ENCODE results near the gene NFIB. TPM values are rescaled to one million over a fixed set of nuclear protein-coding genes. Genes with fewer than 3 reads are reported as not detected.

NFIB gene
- total RNA-seq, 2 experiments from 2014 or later, result not detected

DNA sequence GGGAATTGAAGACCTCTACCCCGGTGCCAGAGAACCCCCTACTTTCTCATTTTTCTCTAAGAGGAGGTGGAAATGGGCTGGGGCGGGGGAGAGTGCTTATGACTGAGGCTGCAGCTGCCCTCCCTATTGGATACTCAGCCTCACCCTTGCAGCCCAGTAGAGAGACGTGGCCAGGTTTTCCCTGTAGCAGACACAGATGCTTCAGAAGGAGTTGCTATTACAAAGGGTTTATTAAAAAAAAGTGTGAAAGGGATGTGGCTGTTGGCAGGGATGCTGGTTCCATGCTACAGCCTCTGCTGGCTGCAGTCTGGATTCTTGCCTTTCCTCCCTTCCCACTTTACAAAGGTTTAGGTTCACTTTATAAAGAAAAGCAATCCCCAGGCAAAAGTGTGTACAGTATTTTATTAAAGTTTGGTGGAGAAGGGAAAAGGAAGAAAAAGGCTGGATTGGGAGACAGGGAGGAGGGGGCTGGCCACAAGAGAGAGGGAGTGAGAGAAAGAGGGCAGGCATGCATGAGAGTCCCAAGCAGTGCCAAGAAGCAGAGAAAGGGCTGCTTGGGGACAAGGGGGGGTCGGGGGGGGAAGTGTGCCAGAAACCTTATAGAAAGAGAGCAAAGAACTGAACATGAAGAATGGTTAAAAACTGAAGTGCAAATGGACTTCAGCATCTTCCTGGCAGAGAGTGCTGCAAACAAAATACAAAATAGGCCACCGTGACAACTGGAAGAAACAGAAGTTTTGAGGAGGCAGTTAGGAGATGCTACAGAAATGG, 29.5 kb upstream of the NFIB start:
- CTCF ChIA-PET, result no interaction called here
- H3K36me3 Mint-ChIP-seq (ENCODE audit: low read depth), result no peaks in the 10 kb centered on the region
- H3K27me3 Mint-ChIP-seq (ENCODE audit: low read depth), result peaks cover 55% of the 10 kb centered on the region
- H3K4me1 Mint-ChIP-seq (ENCODE audit: low read depth), result peaks cover 7% of the 10 kb centered on the region
- intact Hi-C loops (cut with micrococcal nuclease), result no loop called here
- no peak for DNase-seq
- H3K4me3 Mint-ChIP-seq, result no peak overlapping the region
- no peaks in the 10 kb centered on the region for H3K9me3 Mint-ChIP-seq
- no peak overlapping the region for H3K27ac Mint-ChIP-seq

GRCh38 chr9:14342736-14343135, 28.8 kb upstream of the NFIB start:
- Mint-ChIP-seq H3K27ac (no peak overlapping the region), H3K4me1 (ENCODE audit: low read depth) (peaks cover 7% of the 10 kb centered on the region), H3K9me3 (no peaks in the 10 kb centered on the region), H3K4me3 (no peak overlapping the region), H3K27me3 (ENCODE audit: low read depth) (peaks cover 48% of the 10 kb centered on the region), H3K36me3 (ENCODE audit: low read depth) (no peaks in the 10 kb centered on the region)
- no peak for DNase-seq
- CTCF ChIA-PET, result no interaction called here
- intact Hi-C loops (cut with micrococcal nuclease), result no loop called here

- H3K4me1 Mint-ChIP-seq (ENCODE audit: low read depth), result peaks cover 4% of the 10 kb centered on the region
- intact Hi-C loops (cut with micrococcal nuclease), result no loop called here
- H3K27ac Mint-ChIP-seq, result no peak overlapping the region
- H3K4me3 Mint-ChIP-seq, result no peak overlapping the region
- DNase-seq, result no peak
- H3K36me3 Mint-ChIP-seq (ENCODE audit: low read depth), result no peaks in the 10 kb centered on the region
- CTCF ChIA-PET, result interaction anchor here (0.7 to 1.0 kb wide), 3 partner anchors 12 to 564 kb away, joined by 3 to 6 read pairs (median 3); no protein-coding TSS in a partner anchor
- no peaks in the 10 kb centered on the region for H3K9me3 Mint-ChIP-seq
- peaks cover 42% of the 10 kb centered on the region for H3K27me3 Mint-ChIP-seq (ENCODE audit: low read depth)
These were observed 27.6 kb upstream of the NFIB start for GRCh38 chr9:14341437-14342122.

GRCh38 chr9:14340994-14341393, 27.1 kb upstream of the NFIB start:
- peaks cover 37% of the 10 kb centered on the region for H3K27me3 Mint-ChIP-seq (ENCODE audit: low read depth)
- DNase-seq, result no peak
- H3K4me3 Mint-ChIP-seq, result no peak overlapping the region
- no peaks in the 10 kb centered on the region for H3K9me3 Mint-ChIP-seq
- H3K4me1 Mint-ChIP-seq (ENCODE audit: low read depth), result no peaks in the 10 kb centered on the region
- no peak overlapping the region for H3K27ac Mint-ChIP-seq
- intact Hi-C loops (cut with micrococcal nuclease), result no loop called here
- H3K36me3 Mint-ChIP-seq (ENCODE audit: low read depth), result no peaks in the 10 kb centered on the region
- CTCF ChIA-PET, result interaction anchor here (0.7 to 1.0 kb wide), 2 partner anchors 12 to 432 kb away, joined by 3 read pairs; no protein-coding TSS in a partner anchor

DNA sequence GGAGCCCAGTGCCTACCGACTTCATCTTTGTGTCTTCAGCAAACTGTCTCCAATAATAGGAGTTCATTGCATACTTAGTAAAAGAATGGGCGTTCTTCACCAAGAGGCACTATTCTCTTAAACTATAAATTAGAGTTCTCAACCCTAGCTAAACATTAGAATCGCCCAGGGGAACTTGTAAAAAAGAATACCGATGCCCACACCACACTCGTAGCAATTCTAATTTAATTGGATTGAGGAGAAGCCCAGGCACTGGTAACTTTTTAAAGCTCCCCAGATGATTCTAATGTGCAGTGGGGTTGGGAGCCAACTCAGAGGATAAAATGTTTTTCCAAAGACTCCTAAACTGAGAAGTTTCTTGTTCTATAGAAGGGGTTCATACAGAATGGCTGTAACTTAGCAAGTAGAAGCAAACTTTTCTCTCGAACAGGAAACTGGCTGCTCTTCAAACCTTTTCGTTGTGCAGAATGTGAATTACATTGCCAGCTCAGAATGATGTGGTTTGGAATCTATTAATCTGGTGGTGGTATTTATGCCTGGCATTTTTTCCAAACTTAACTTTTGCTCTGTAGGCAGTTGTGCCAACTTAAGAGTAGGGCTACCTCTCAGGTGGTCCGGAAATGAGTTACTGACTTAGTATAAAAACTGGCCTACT, 26.4 kb upstream of the NFIB start:
- no peaks in the 10 kb centered on the region for H3K36me3 Mint-ChIP-seq (ENCODE audit: low read depth)
- CTCF ChIA-PET, result interaction anchor here (0.7 to 0.9 kb wide), 2 partner anchors 17 to 431 kb away, joined by 3 read pairs; no protein-coding TSS in a partner anchor
- DNase-seq, result no peak
- no peak overlapping the region for H3K4me3 Mint-ChIP-seq
- H3K9me3 Mint-ChIP-seq, result no peaks in the 10 kb centered on the region
- no peak overlapping the region for H3K27ac Mint-ChIP-seq
- intact Hi-C loops (cut with micrococcal nuclease), result no loop called here
- H3K4me1 Mint-ChIP-seq (ENCODE audit: low read depth), result no peaks in the 10 kb centered on the region
- H3K27me3 Mint-ChIP-seq (ENCODE audit: low read depth), result peaks cover 33% of the 10 kb centered on the region

DNA sequence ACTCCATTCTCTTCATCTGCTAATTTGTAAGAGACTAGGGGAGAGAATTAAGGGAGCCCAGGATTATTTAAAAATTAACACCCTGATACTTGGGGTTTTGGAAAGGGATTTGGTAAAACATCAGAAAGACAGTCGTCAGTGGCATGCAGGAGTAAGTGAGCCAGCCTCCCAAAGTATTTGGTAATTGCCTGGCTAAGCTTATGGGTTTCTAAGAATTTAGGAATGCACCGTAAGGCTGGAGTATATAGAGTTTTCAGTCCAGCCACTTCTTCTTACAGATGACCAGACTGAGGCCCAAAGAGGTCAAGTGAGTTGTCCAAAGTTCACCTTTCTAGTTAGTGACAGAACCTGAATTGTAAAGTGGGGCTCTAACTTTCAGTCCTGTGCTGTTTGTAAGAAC, 25.8 kb upstream of the NFIB start:
- Mint-ChIP-seq H3K4me3 (no peak overlapping the region), H3K9me3 (no peaks in the 10 kb centered on the region), H3K36me3 (ENCODE audit: low read depth) (no peaks in the 10 kb centered on the region), H3K27me3 (ENCODE audit: low read depth) (peaks cover 33% of the 10 kb centered on the region), H3K27ac (no peak overlapping the region), H3K4me1 (ENCODE audit: low read depth) (no peaks in the 10 kb centered on the region)
- intact Hi-C loops (cut with micrococcal nuclease), result no loop called here
- no peak for DNase-seq
- CTCF ChIA-PET, result interaction anchor here (0.9 kb wide), 1 partner anchor 16 kb away, joined by 3 read pairs; no protein-coding TSS in a partner anchor

GRCh38 chr9:14337615-14338014, 23.7 kb upstream of the NFIB start:
- peaks cover 38% of the 10 kb centered on the region for H3K27me3 Mint-ChIP-seq (ENCODE audit: low read depth)
- no peaks in the 10 kb centered on the region for H3K4me1 Mint-ChIP-seq (ENCODE audit: low read depth)
- no peak overlapping the region for H3K4me3 Mint-ChIP-seq
- H3K36me3 Mint-ChIP-seq (ENCODE audit: low read depth), result no peaks in the 10 kb centered on the region
- intact Hi-C loops (cut with micrococcal nuclease), result no loop called here
- H3K27ac Mint-ChIP-seq, result no peak overlapping the region
- no peaks in the 10 kb centered on the region for H3K9me3 Mint-ChIP-seq
- CTCF ChIA-PET, result no interaction called here
- DNase-seq, result no peak

DNA sequence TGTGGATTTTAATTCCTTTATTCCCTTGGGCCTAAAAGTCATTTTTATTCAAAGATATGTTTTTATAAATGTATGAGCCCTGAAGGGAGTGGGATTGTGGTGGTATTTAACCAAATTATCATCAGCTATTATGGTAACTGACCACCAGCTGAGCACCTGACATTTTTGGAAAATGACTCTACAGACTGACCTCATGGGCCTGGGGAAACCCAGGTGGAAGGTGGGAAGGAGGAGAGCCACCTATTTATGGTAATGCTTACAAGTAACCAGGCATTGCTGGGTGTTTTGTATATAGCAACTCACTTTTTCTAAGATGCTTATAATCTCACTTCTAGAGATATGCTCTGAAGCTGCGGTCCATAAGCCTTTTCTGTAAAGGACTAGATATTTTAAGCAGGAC, 22.3 kb upstream of the NFIB start:
- H3K9me3 Mint-ChIP-seq, result no peaks in the 10 kb centered on the region
- H3K36me3 Mint-ChIP-seq (ENCODE audit: low read depth), result no peaks in the 10 kb centered on the region
- no peaks in the 10 kb centered on the region for H3K4me1 Mint-ChIP-seq (ENCODE audit: low read depth)
- H3K4me3 Mint-ChIP-seq, result no peak overlapping the region
- H3K27me3 Mint-ChIP-seq (ENCODE audit: low read depth), result peaks cover 35% of the 10 kb centered on the region
- CTCF ChIA-PET, result no interaction called here
- intact Hi-C loops (cut with micrococcal nuclease), result no loop called here
- DNase-seq, result no peak
- no peak overlapping the region for H3K27ac Mint-ChIP-seq

DNA sequence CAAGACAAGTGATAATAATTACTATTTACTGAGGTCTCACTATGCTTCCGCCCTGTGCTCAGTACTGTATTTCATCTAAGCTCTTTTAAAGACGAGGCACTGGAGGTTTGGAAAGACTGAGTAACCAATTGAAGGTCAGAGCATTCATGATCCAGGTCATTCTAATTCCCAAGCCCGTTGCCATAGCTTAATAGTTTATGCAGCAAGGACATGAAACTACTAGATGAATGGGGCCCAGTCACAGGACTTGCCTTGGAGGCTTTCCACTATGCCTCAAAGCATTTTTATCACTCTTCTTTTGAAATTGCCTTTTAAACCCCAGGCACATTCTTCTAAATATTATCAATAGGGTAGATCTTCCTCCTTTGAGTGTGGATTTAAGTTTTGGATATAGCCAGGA, 17.2 kb upstream of the NFIB start:
- intact Hi-C loops (cut with micrococcal nuclease), result no loop called here
- no peaks in the 10 kb centered on the region for H3K36me3 Mint-ChIP-seq (ENCODE audit: low read depth)

DNA sequence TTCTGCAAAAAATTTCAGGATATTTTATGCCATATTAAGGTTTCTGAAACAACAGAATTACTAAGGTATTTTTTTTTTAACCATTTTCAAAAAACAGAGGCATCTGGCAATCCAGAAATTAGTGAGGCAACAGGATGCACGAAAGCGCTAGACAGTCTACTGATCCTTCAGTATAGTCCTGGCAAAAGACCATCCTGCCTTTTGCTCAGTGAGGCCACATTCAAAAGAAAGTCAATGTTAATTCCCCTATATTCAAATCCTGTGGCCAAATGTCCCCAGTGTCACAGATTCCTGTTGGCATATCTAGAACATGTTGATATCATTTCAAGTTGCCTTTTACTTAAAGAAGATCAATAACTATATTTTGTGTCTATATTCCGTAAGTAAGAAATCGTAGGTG, 13.1 kb upstream of the NFIB start:
- peaks cover 19% of the 10 kb centered on the region for H3K27me3 Mint-ChIP-seq (ENCODE audit: low read depth)
- H3K36me3 Mint-ChIP-seq (ENCODE audit: low read depth), result no peaks in the 10 kb centered on the region
- H3K27ac Mint-ChIP-seq, result no peak overlapping the region
- intact Hi-C loops (cut with micrococcal nuclease), result loop anchor here (10.0 kb wide), 1 partner anchor 968 kb away; no protein-coding TSS in a partner anchor
- H3K4me1 Mint-ChIP-seq (ENCODE audit: low read depth), result peaks cover 5% of the 10 kb centered on the region
- no peak overlapping the region for H3K4me3 Mint-ChIP-seq
- no peak for DNase-seq
- no peaks in the 10 kb centered on the region for H3K9me3 Mint-ChIP-seq
- CTCF ChIA-PET, result interaction anchor here (0.6 to 0.7 kb wide), 3 partner anchors 26 to 651 kb away, joined by 3 to 4 read pairs (median 3); no protein-coding TSS in a partner anchor

More for the DNA sequence above, 17.2 kb upstream of the NFIB start:
- no peak for DNase-seq
- CTCF ChIA-PET, result no interaction called here
- Mint-ChIP-seq H3K27ac (no peak overlapping the region), H3K27me3 (ENCODE audit: low read depth) (peaks cover 25% of the 10 kb centered on the region), H3K4me3 (no peak overlapping the region), H3K4me1 (ENCODE audit: low read depth) (no peaks in the 10 kb centered on the region), H3K9me3 (no peaks in the 10 kb centered on the region)

DNA sequence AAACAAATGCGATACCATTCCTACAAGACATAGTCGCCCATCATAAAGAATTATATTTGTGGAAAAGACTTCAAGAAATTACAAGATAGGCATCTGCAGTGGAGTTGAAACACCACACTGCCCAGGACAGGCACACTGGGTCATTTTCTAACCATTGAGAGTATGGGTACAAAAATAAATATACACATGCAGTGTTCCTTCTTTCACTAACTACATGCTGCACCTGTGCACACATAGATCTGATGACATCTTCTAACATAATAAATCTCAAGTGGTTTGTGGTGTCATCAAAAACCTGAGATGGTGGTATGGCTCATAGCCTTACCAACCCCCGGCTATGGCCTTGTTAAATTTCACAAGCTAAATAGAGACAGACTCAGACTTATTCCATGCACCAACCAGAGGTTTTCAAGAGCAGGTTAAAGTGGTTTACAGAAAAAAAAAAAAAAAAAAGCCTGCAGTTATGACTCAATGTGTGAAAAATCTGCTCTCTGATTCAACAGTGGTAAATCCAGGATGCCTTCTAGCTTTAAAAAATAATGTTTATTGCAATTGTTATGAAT, 12.4 kb upstream of the NFIB start:
- Mint-ChIP-seq H3K4me1 (ENCODE audit: low read depth) (peaks cover 5% of the 10 kb centered on the region), H3K36me3 (ENCODE audit: low read depth) (no peaks in the 10 kb centered on the region), H3K27ac (no peak overlapping the region), H3K4me3 (no peak overlapping the region), H3K27me3 (ENCODE audit: low read depth) (peaks cover 26% of the 10 kb centered on the region), H3K9me3 (no peaks in the 10 kb centered on the region)
- CTCF ChIA-PET, result interaction anchor here (0.6 to 0.7 kb wide), 3 partner anchors 27 to 650 kb away, joined by 3 to 4 read pairs (median 3); no protein-coding TSS in a partner anchor
- intact Hi-C loops (cut with micrococcal nuclease), result loop anchor here (10.0 kb wide), 1 partner anchor 968 kb away; no protein-coding TSS in a partner anchor
- DNase-seq, result no peak

DNA sequence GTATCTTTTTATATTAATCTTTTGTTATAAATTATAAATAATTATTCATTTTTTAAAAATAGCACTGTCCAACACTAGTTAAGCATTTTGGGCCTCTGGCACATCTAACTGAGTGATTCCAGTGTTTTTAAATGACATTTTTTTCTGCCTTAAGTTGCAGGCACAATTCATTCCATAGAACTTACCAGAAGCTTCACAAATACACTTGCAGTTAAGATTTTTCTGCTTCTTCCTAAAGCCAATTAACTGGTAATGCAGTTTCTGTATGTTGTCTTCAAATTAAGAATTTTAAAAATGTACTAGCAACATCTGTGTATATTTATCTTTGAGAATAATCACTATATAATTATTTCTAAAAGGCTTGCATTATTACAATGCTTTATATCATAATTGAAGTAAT, 11.2 kb upstream of the NFIB start:
- no peaks in the 10 kb centered on the region for H3K36me3 Mint-ChIP-seq (ENCODE audit: low read depth)
- no peak overlapping the region for H3K4me3 Mint-ChIP-seq
- peaks cover 38% of the 10 kb centered on the region for H3K27me3 Mint-ChIP-seq (ENCODE audit: low read depth)
- CTCF ChIA-PET, result interaction anchor here (1.1 kb wide), 1 partner anchor 104 kb away, joined by 3 read pairs; no protein-coding TSS in a partner anchor
- intact Hi-C loops (cut with micrococcal nuclease), result loop anchor here (2.0 to 10.0 kb wide), 2 partner anchors 14 to 970 kb away; no protein-coding TSS in a partner anchor
- DNase-seq, result no peak
- no peak overlapping the region for H3K27ac Mint-ChIP-seq
- peaks cover 8% of the 10 kb centered on the region for H3K4me1 Mint-ChIP-seq (ENCODE audit: low read depth)
- H3K9me3 Mint-ChIP-seq, result no peaks in the 10 kb centered on the region

All from activated naive CD4-positive, alpha-beta T cell treated with anti-CD3 and anti-CD28 coated beads for 36 hours (primary cell).